Activated CD8-positive, alpha-beta memory T cell treated with anti-CD3 and anti-CD28 coated beads, Interleukin-2, amount 50 U/mL, for 48 hours (primary cell): ENCODE data around the gene CHST10.
A peak's percentile ranks its signal among the peaks of the same experiment; 100 is the strongest.

Experiments used
- DNase-seq: peaks from one replicate; pipeline ENCODE4 v3.0.0-alpha.2; 2020

Gene CHST10

GRCh38 chr2:100413571-100413970 lies 3.9 kb downstream of the CHST10 start:
- no peak for DNase-seq

- no peak for DNase-seq
These were observed 4.6 kb downstream of the CHST10 start for GRCh38 chr2:100412881-100413321.

GRCh38 chr2:100412466-100412865 lies 5.0 kb downstream of the CHST10 start:
- DNase-seq, result no peak

GRCh38 chr2:100411841-100412292 lies 5.6 kb downstream of the CHST10 start:
- no peak for DNase-seq

GRCh38 chr2:100409975-100410647 lies 7.4 kb downstream of the CHST10 start:
- peak; percentile 41 for DNase-seq

- DNase-seq, result peak; percentile 20
These were observed 8.0 kb downstream of the CHST10 start for GRCh38 chr2:100409461-100409860.

- no peak for DNase-seq
These were observed 8.5 kb downstream of the CHST10 start for GRCh38 chr2:100408941-100409340.

GRCh38 chr2:100408104-100408503 lies 9.4 kb downstream of the CHST10 start:
- no peak for DNase-seq

- peak; percentile 1 for DNase-seq
These were observed 9.9 kb downstream of the CHST10 start for GRCh38 chr2:100407563-100407962.

- peak; percentile 22 for DNase-seq
These were observed 10.4 kb downstream of the CHST10 start for GRCh38 chr2:100407073-100407472.

GRCh38 chr2:100406120-100406508 lies 11.4 kb downstream of the CHST10 start:
- peak; percentile 18 for DNase-seq

GRCh38 chr2:100405403-100406119 lies 11.9 kb downstream of the CHST10 start:
- peak; percentile 15 for DNase-seq

GRCh38 chr2:100404411-100404810 lies 13.1 kb downstream of the CHST10 start:
- DNase-seq, result no peak

GRCh38 chr2:100403722-100404121 lies 13.7 kb downstream of the CHST10 start:
- DNase-seq, result no peak

- no peak for DNase-seq
These were observed 16.2 kb downstream of the CHST10 start for GRCh38 chr2:100401268-100401667.

- DNase-seq, result no peak
These were observed 17.8 kb downstream of the CHST10 start for GRCh38 chr2:100399714-100400113.

- peak; percentile 15 for DNase-seq
These were observed 19.5 kb downstream of the CHST10 start for GRCh38 chr2:100397976-100398375.

- DNase-seq, result peak; percentile 38
These were observed 20.2 kb downstream of the CHST10 start for GRCh38 chr2:100397118-100397860.

- DNase-seq, result peak; percentile 23
These were observed 21.0 kb downstream of the CHST10 start for GRCh38 chr2:100396483-100396882.

GRCh38 chr2:100395532-100396350 lies 21.7 kb downstream of the CHST10 start:
- DNase-seq, result peak; percentile 22

- DNase-seq, result peak; percentile 17
These were observed 23.3 kb downstream of the CHST10 start for GRCh38 chr2:100394111-100394641.

- DNase-seq, result peak; percentile 20
These were observed 24.1 kb downstream of the CHST10 start for GRCh38 chr2:100393362-100393761.
